Measurements from ENCODE around the gene ARHGAP6.

DNA sequence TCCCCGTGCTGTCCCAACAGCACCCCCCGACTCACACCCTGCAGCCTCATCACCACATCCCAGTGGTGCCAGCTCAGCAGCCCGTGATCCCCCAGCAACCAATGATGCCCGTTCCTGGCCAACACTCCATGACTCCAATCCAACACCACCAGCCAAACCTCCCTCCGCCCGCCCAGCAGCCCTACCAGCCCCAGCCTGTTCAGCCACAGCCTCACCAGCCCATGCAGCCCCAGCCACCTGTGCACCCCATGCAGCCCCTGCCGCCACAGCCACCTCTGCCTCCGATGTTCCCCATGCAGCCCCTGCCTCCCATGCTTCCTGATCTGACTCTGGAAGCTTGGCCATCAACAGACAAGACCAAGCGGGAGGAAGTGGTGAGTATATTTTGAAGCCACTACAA, 367.1 kb downstream of the ARHGAP6 start:
- TF ChIP-seq POLR2A (IDR thresholded peaks at IDR 0.05) (no peak), CTCF (IDR thresholded peaks at IDR 0.05) (no peak)
